Activated effector memory CD4-positive, alpha-beta T cell treated with anti-CD3 and anti-CD28 coated beads, Interleukin-2, amount 50 U/mL, for 16 hours (primary cell): ENCODE measurements around the gene WDR5.
A peak's percentile ranks its signal among the peaks of the same experiment; 100 is the strongest.

Source experiments
- DNase-seq: peaks from one replicate; pipeline ENCODE4 v3.0.0-alpha.2; 2020

Gene WDR5

GRCh38 chr9:134189470-134190231 lies 53.8 kb downstream of the WDR5 start:
- peak; percentile 60 for DNase-seq

GRCh38 chr9:134190232-134191121 lies 54.6 kb downstream of the WDR5 start:
- peak; percentile 60 for DNase-seq

GRCh38 chr9:134191455-134192209 lies 55.8 kb downstream of the WDR5 start:
- DNase-seq: no peak

DNA sequence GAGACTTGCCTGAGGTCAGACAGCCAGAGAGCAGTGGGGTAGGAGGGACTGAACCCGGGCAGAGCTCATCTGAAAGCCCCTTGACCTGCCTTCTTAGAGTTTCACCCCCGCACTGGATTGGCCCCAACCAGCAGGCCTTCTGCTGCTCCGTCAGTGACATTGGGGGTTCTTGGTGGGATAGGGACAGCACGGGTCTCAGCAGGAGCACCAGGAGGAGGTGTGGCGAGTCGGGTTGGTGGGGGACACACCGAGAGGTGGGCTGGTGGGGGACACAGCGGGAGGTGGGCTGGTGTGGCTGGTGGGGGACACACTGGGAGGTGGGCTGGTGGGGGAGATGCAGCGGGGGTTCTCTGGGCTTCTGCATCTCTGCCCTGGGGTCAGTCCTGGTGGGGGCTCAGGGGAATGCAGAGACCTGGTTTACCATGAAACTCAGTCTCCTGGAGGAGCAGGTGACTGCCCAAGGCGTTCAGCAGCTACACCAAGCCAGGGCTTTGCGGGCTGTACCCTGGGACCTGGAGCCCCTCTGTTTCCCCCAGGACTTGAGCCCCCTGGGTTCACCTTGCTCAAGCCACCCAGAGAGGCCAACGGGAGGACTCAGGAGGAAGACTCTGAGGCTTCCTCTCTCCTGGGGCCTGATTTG lies 56.5 kb downstream of the WDR5 start:
- DNase-seq: no peak

GRCh38 chr9:134192951-134193731 lies 57.3 kb downstream of the WDR5 start:
- DNase-seq: no peak

DNA sequence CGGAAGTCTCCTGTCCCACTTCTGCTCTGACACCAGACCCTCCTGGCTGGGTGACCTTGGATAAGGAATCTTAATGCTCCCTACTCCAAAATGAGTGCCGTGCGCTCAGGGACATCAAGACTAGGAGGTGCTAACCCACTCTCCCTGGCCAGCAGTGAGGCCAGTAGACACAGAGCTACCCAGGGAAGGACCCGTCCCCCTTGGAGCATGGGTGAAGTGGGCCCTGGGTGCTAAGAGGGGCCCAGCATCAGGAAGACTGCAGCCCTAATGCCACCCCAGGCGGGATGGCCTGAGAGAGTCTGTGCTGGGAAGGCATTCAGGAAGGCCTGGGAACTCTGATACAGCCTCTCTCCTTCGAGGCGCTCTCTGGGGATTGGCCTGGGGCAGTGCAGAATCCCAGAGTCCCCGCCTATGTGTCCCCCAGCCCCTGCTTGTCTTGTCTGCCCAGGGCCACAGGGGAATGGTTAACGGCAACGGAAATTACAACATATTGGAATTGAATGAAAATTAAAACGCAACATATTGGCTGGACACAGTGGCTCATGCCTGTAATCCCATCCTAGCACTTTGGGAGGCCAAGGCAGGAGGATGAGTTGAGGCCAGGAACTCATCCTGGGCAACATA lies 58.1 kb downstream of the WDR5 start:
- no peak for DNase-seq

DNA sequence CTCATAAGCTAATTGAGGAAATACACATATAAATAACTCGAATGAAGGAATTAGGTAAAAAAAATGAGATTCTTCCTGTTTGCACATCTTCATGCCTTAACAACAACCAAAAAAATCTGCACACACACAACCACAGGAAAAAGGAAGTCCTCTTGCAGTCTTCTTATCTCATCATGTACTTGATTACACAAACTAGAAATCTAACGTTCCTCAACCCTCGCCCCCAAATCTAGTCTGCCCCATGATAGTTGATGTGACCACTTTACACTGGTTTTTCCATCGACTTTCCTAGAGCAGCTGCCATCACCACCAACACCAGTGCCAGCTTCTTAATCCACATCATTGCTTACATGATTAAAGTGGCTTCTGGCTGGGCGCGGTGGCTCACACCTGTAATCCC lies 59.7 kb downstream of the WDR5 start:
- no peak for DNase-seq

DNA sequence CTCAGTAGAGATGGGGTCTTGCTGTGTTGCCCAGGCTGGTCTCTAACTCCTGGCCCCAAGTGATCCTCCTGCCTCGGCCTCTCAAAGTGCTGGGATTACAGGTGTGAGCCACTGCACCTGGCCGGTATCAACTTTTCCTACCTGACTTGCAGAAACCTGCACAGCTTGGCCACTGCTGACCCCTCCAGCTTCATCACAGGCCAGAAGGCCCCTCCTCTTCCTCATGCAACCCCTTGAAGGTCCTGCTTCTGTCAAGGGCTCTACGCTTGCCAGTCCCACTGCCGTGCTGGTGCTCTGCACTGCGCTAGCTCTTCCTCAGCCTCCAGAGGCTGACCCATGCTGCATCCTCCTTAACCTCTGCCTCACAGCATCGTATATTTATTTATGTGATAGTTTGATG lies 61.0 kb downstream of the WDR5 start:
- DNase-seq: no peak

- DNase-seq: no peak
Measured at GRCh38 chr9:134198791-134199190, 62.9 kb downstream of the WDR5 start.

DNA sequence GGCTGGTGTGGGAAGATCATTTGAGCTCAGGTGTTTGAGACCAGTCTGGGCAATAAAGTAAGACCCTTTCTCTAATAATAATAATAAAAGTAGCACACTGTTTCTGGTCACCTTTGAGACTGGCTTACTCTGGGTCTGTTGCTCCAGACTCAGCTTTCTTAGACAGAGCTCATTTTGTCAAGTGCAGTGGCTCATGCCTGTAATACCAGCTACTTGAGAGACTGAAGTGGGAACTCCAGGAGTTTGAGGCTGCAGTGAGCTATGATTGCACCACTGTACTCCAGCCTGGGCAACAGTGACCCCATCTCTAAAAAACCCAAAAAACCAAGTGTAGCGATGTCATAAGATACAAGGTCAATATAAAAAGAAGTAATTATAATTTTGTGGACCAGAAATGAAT lies 64.8 kb downstream of the WDR5 start:
- DNase-seq: no peak

- no peak for DNase-seq
Measured at GRCh38 chr9:134203224-134203623, 67.3 kb downstream of the WDR5 start.

GRCh38 chr9:134204041-134204440 lies 68.2 kb downstream of the WDR5 start:
- no peak for DNase-seq

GRCh38 chr9:134204991-134205578 lies 69.2 kb downstream of the WDR5 start:
- no peak for DNase-seq

DNA sequence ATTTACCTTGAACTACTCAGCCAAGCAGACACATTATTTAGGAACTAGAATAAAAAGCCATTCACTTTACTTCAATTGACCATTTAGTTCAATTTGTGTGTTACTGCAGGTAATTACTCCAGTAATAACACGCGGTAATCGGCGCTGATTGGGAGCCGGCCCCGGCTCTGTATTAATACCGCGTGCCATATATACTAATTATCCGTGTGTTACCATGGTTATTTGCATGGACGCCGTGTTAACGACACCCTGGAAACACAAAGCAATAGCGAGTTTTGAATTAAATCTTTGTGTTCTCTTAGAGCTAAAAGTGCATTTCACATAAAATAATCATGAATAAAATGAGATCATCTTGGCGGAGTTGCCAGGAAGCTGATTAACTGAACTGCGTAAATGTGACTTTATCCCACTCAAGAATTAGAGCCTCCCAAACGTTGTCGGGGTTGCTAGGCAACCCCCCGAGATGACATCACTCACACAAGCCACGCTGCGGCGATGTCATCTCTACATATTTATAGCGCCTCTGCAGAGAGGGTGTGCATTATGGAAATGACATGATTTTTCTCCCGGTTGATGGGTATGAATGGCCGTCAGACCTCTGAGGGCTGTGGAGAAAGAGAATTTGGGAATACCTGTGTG lies 69.9 kb downstream of the WDR5 start:
- DNase-seq: no peak

- no peak for DNase-seq
Measured at GRCh38 chr9:134206311-134207300, 70.7 kb downstream of the WDR5 start.

GRCh38 chr9:134208310-134208841 lies 72.5 kb downstream of the WDR5 start:
- no peak for DNase-seq

DNA sequence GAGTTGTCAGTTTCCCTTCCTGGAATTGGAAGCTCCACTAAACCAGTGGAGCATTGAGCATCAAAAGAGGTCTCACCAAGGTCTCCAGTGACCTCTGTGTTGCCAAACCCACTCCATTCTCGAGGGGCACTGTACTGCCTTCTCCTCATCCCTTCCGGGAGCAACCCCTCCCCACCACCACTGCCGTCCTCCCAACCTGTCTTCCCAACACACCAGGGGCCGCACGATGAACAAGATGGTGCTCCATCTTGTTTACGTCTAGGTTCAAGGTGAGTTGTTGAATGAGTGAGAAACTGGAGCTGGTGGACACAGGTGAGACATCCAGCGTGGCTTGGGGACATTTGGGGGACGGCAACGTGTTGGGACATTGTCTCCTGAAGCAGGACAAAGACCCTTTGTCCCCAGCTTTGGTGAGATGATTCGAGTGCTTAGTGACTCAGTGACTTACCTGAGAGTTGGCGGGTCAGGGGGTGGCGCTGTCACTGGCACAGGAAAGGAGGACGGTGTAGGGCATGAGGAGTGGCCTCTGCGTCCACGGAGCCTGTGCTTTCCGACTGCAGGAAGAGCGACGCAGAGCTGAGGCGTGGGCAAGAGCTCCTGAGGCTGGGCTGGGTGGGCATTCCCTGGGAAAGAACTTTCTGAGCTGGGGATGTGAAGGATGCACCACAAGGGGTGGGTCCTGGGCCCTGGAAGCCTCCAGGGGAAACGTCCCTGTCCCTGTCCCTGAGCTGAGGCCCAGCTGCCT lies 73.3 kb downstream of the WDR5 start:
- no peak for DNase-seq
